AG04450 (cell line): ENCODE data around the gene TMEM161B. TPM values are rescaled to one million over a fixed set of nuclear protein-coding genes. Genes with fewer than 3 reads are reported as not detected.
"Not testable (repeated sequence)": the region's sequence is repeated elsewhere in the genome, so short reads cannot be mapped to it uniquely, and the experiment has no call there.

Experiments
- CTCF ChIA-PET: fragments of 300-600, 350-600 bp; formaldehyde crosslinking; extraction: SDS; loops from one replicate; lab custom pipeline; 2022; ENCODE audit warnings: antibody characterized with exemption, inconsistent platforms; lab: Charles Lee
- POLR2A ChIA-PET: fragments of 350-600 bp; formaldehyde crosslinking; extraction: SDS; loops from one replicate; lab custom pipeline; 2021; ENCODE audit warnings: antibody characterized with exemption, inconsistent platforms; lab: Yijun Ruan, JAX
- DNase-seq: peaks from one replicate; pipeline ENCODE4 v3.0.0-alpha.2; 2011; ENCODE audit warnings: low read depth, low spot score
- H3K27ac ChIP-seq: one replicate; pipeline ENCODE4 v1.5.1; 2012; ENCODE audit warnings: low read depth, low read length, control low read depth
- H3K27me3 ChIP-seq: one replicate; pipeline ENCODE4 v1.6.0; 2012; ENCODE audit warnings: low read length; ENCODE audit not compliant: control insufficient read depth, insufficient read depth
- H3K4me3 ChIP-seq: 2 replicates; pipeline ENCODE4 v1.5.1; 2011; ENCODE audit warnings: mild to moderate bottlenecking, low read depth, low read length, control low read depth
- H3K9me3 ChIP-seq: 2 replicates; pipeline ENCODE4 v1.5.1; 2012; ENCODE audit warnings: low read length; ENCODE audit not compliant: control insufficient read depth, insufficient read depth
- CTCF ChIP-seq: IDR thresholded peaks from 2 replicates; pipeline ENCODE4 v1.5.1; 2011; ENCODE audit warnings: low read depth, low read length, control low read depth, inconsistent platforms
- polyA plus RNA-seq: library from polyadenylated mRNA; depleted of rRNA; stranded (reverse); fragments of >200 nt; gene quantifications from 2 replicates; pipeline ENCODE4 v1.2.3, GENCODE V29; 2011

The TMEM161B gene
- polyA plus RNA-seq, 1 experiment: 14.4 TPM

- Histone ChIP-seq H3K9me3 (no peaks in the 10 kb centered on the region), H3K27me3 (no peaks in the 10 kb centered on the region), H3K4me3 (no peak overlapping the region), H3K27ac (no peak overlapping the region)
- DNase-seq: no peak
- TF ChIP-seq CTCF: no peak
- POLR2A ChIA-PET: no interaction called here
- CTCF ChIA-PET: no interaction called here
These were observed 24.0 kb downstream of the TMEM161B start for GRCh38 chr5:88244686-88245085.

DNA sequence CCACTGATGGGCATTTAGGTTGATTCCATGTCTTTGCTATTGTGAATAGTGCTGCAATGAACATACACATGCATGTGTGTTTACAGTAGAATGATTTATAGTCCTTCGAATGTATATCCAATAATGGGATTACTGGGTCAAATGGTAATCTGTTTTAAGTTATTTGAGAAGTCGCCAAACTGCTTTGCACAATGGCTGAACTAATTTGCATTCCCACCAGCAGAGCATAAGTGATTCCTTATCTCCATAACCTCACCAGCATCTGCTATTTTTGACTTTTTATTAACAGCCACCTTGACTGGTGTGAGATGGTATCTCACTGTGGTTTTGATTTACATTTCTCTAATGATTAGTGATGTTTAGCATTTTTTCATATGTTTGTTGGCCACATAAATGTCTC lies 25.2 kb downstream of the TMEM161B start:
- DNase-seq, H3K27ac ChIP-seq, H3K27me3 ChIP-seq, POLR2A ChIA-PET, H3K9me3 ChIP-seq, CTCF ChIA-PET, H3K4me3 ChIP-seq: not testable (repeated sequence)

DNA sequence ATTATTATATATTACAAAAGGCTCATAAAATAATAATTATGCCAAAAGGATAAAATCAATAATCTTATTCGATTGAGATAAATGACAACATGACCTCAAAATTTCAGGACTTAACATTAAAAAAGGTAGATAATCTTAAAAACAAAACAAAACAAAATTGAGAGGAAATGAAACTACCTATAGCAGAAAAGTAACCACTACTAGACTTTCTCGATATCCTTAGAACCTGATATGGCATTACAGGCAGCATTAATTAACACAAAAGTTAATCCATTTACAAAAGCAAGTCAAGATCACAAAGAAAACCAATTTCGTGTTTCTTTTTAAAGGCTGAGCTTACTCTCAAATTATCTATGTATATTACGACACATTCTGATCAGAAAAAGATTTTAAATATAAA lies 29.9 kb downstream of the TMEM161B start:
- TF ChIP-seq CTCF: no peak
- Histone ChIP-seq H3K27me3 (no peaks in the 10 kb centered on the region), H3K9me3 (no peaks in the 10 kb centered on the region), H3K27ac (no peak overlapping the region), H3K4me3 (no peak overlapping the region)
- ChIA-PET CTCF (interaction anchor here (0.7 kb wide), 1 partner anchor 45 kb away, joined by 3 read pairs; no protein-coding TSS in a partner anchor), POLR2A (no interaction called here)
- no peak for DNase-seq

DNA sequence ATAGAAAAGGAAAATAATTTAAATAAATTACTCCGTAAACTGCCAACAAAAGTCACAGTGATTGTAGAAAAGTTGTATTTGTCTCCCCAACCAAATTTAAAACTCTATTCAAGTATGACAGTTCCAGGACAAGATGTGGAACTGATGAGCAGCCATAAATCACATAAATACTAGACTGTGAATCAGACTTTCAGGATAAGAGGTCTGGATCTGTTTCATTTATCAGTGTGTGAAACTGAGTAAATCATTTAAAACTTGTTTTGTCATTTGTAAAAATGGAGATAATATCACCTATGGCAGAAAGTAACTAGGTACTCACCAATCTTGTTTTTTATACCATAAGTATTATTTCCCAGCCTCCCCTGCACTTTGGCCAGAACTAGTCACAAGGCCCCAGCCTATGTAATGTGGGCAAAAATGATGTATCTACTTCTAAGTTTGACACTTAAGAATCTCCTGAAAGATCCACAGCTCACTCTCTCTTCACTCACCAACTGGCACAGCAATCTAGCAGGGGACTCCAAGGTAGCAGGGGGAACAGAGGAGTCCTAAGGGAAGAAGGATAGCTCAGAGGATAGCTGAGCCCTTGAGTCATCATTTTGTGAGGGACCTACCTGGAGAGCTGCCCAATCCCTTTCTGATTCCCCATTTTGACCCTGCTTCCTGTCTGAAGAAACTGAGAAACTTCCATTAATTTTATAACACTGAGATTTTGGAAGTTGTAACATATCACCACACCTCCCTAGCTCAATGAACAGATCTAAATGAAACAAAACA lies 31.6 kb downstream of the TMEM161B start:
- Histone ChIP-seq H3K4me3 (no peak overlapping the region), H3K27ac (no peak overlapping the region), H3K9me3 (no peaks in the 10 kb centered on the region), H3K27me3 (no peaks in the 10 kb centered on the region)
- POLR2A ChIA-PET: no interaction called here
- CTCF ChIA-PET: no interaction called here
- no peak for DNase-seq
- no peak for TF ChIP-seq CTCF

- Histone ChIP-seq H3K9me3 (no peaks in the 10 kb centered on the region), H3K4me3 (no peak overlapping the region), H3K27me3 (no peaks in the 10 kb centered on the region), H3K27ac (no peak overlapping the region)
- no peak for DNase-seq
- POLR2A ChIA-PET: no interaction called here
- CTCF ChIA-PET: no interaction called here
- no peak for TF ChIP-seq CTCF
These were observed 32.8 kb downstream of the TMEM161B start for GRCh38 chr5:88235828-88236227.
